Measurements from ENCODE around the gene HYCC1. TPM values are rescaled to one million over a fixed set of nuclear protein-coding genes. Genes with fewer than 3 reads are reported as not detected.
"Not testable (repeated sequence)": the region's sequence is repeated elsewhere in the genome, so short reads cannot be mapped to it uniquely, and the experiment has no call there.

The HYCC1 gene
- total RNA-seq, 1 experiment from 2014 or later, result 46.2 TPM

DNA sequence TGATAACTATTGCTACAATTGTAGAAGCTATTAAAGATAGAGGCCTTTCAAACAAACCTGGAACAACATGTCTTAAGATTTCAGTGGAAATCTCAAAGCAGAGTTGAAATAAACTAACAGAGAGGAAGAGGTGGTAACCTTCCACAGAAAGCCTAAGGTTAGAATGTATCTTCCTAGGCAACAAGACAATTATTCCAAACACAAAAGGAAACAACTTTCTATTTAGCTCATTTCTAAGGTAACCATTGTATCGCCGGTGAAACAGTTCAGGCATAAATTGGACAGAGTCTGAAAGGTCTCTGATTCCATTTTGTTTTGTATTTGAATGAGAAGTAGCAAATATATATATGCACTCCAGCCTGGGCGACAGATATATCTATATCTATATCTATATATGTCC is 30.7 kb upstream of the HYCC1 start:
- H3K9me3 ChIP-seq, result no peaks in the 10 kb centered on the region
- ChIA-PET CTCF (no interaction called here), POLR2A (no interaction called here)
- DNase-seq, result no peak
- intact Hi-C loops (cut with micrococcal nuclease; ENCODE audit: unreplicated experiment), result no loop called here
- H3K27me3 ChIP-seq (replicated peaks; ENCODE audit: control insufficient read depth, insufficient read depth, low read length), result no peaks in the 10 kb centered on the region
- H3K4me1 Mint-ChIP-seq (ENCODE audit: low read depth, unreplicated experiment), result no peaks in the 10 kb centered on the region
- H3K27ac Mint-ChIP-seq (ENCODE audit: unreplicated experiment), result no peak overlapping the region
- peaks cover 15% of the 10 kb centered on the region for H3K9me3 Mint-ChIP-seq (ENCODE audit: unreplicated experiment)
- H3K36me3 Mint-ChIP-seq (ENCODE audit: insufficient read depth, unreplicated experiment), result no peaks in the 10 kb centered on the region
- no peak overlapping the region for H3K4me3 Mint-ChIP-seq (ENCODE audit: unreplicated experiment)
- H3K27me3 Mint-ChIP-seq (ENCODE audit: insufficient read depth, unreplicated experiment), result no peaks in the 10 kb centered on the region
- BruUV-seq (replicated peaks), result no TSS peak
- no peaks in the 10 kb centered on the region for H3K36me3 ChIP-seq (ENCODE audit: control insufficient read depth, insufficient read depth, low read length)
- H3K4me1 ChIP-seq, result peaks cover 2% of the 10 kb centered on the region
- TF ChIP-seq, protein P1, sequence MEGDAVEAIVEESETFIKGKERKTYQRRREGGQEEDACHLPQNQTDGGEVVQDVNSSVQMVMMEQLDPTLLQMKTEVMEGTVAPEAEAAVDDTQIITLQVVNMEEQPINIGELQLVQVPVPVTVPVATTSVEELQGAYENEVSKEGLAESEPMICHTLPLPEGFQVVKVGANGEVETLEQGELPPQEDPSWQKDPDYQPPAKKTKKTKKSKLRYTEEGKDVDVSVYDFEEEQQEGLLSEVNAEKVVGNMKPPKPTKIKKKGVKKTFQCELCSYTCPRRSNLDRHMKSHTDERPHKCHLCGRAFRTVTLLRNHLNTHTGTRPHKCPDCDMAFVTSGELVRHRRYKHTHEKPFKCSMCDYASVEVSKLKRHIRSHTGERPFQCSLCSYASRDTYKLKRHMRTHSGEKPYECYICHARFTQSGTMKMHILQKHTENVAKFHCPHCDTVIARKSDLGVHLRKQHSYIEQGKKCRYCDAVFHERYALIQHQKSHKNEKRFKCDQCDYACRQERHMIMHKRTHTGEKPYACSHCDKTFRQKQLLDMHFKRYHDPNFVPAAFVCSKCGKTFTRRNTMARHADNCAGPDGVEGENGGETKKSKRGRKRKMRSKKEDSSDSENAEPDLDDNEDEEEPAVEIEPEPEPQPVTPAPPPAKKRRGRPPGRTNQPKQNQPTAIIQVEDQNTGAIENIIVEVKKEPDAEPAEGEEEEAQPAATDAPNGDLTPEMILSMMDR (IDR thresholded peaks at IDR 0.05; ENCODE audit: insufficient read depth in 1 of 2, low read depth in 1 of 2, low read length in 1 of 2, severe bottlenecking in 1 of 2, unreplicated experiment in 1 of 2), result no peak
- H3K4me3 ChIP-seq (ENCODE audit: low read depth, low read length), result no peak overlapping the region

DNA sequence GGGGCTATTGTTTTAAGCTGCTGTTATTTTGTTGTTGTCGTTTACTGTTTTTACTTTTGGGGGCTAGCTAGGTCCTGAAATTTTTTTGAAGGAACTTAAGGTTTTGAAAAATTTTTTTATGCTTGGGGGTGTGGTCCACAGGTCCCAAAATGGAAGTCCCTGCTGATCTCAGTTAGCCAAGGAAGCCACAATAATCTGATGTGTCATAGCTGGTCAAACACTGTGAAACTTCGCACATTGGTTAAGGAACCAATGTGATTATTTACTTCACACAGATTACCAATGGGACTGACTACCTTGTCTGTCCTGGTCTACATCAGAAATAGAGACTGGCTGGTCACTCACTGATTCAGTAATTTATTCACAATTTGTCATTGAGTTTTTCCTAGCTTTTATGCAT is 29.5 kb upstream of the HYCC1 start:
- no peaks in the 10 kb centered on the region for H3K36me3 Mint-ChIP-seq (ENCODE audit: insufficient read depth, unreplicated experiment)
- POLR2A ChIA-PET, result no interaction called here
- DNase-seq, result no peak
- no peak overlapping the region for H3K27ac Mint-ChIP-seq (ENCODE audit: unreplicated experiment)
- intact Hi-C loops (cut with micrococcal nuclease; ENCODE audit: unreplicated experiment), result no loop called here
- Histone ChIP-seq H3K4me3 (ENCODE audit: low read depth, low read length) (no peak overlapping the region), H3K4me1 (peaks cover 4% of the 10 kb centered on the region), H3K27me3 (replicated peaks; ENCODE audit: control insufficient read depth, insufficient read depth, low read length) (no peaks in the 10 kb centered on the region), H3K36me3 (ENCODE audit: control insufficient read depth, insufficient read depth, low read length) (no peaks in the 10 kb centered on the region), H3K9me3 (no peaks in the 10 kb centered on the region)
- H3K4me3 Mint-ChIP-seq (ENCODE audit: unreplicated experiment), result no peak overlapping the region
- TF ChIP-seq, protein P1 (IDR thresholded peaks at IDR 0.05; ENCODE audit: insufficient read depth in 1 of 2, low read depth in 1 of 2, low read length in 1 of 2, severe bottlenecking in 1 of 2, unreplicated experiment in 1 of 2), result no peak
- H3K9me3 Mint-ChIP-seq (ENCODE audit: unreplicated experiment), result peaks cover 13% of the 10 kb centered on the region
- CTCF ChIA-PET, result no interaction called here
- no peaks in the 10 kb centered on the region for H3K4me1 Mint-ChIP-seq (ENCODE audit: low read depth, unreplicated experiment)
- no TSS peak for BruUV-seq (replicated peaks)
- H3K27me3 Mint-ChIP-seq (ENCODE audit: insufficient read depth, unreplicated experiment), result no peaks in the 10 kb centered on the region

DNA sequence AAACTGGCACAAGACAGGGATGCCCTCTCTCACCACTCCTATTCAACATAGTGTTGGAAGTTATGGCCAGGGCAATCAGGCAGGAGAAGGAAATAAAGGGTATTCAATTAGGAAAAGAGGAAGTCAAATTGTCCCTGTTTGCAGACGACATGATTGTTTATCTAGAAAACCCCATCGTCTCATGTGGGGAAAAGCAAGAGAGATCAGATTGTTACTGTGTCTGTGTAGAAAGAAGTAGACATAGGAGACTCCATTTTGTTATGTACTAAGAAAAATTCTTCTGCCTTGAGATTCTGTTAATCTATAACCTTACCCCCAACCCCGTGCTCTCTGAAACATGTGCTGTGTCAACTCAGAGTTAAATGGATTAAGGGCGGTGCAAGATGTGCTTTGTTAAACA is 25.7 kb upstream of the HYCC1 start:
- DNase-seq; BruUV-seq (replicated peaks); POLR2A ChIA-PET; H3K4me1 Mint-ChIP-seq (ENCODE audit: low read depth, unreplicated experiment); H3K9me3 ChIP-seq; H3K27me3 Mint-ChIP-seq (ENCODE audit: insufficient read depth, unreplicated experiment); H3K4me3 ChIP-seq (ENCODE audit: low read depth, low read length); H3K9me3 Mint-ChIP-seq (ENCODE audit: unreplicated experiment); intact Hi-C loops (cut with micrococcal nuclease; ENCODE audit: unreplicated experiment); H3K36me3 ChIP-seq (ENCODE audit: control insufficient read depth, insufficient read depth, low read length); H3K27ac Mint-ChIP-seq (ENCODE audit: unreplicated experiment); H3K27me3 ChIP-seq (replicated peaks; ENCODE audit: control insufficient read depth, insufficient read depth, low read length); H3K4me3 Mint-ChIP-seq (ENCODE audit: unreplicated experiment); CTCF ChIA-PET; H3K4me1 ChIP-seq; H3K36me3 Mint-ChIP-seq (ENCODE audit: insufficient read depth, unreplicated experiment): not testable (repeated sequence)

DNA sequence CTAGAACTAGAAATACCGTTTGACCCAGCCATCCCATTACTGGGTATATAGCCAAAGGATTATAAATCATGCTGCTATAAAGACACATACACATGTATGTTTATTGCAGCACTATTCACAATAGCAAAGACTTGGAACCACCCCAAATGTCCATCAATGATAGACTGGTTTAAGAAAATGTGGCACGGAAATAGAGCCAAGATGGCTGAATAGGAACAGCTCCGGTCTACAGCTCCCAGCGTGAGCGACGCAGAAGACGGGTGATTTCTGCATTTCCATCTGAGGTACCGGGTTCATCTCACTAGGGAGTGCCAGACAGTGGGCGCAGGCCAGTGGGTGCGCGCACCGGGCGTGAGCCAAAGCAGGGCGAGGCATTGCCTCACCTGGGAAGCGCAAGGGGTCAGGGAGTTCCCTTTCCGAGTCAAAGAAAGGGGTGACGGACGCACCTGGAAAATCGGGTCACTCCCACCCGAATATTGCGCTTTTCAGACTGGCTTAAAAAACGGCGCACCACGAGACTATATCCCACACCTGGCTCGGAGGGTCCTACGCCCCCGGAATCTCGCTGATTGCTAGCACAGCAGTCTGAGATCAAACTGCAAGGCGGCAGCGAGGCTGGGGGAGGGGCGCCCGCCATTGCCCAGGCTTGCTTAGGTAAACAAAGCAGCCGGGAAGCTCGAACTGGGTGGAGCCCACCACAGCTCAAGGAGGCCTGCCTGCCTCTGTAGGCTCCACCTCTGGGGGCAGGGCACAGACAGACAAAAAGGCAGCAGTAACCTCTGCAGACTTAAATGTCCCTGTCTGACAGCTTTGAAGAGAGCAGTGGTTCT is 21.8 kb upstream of the HYCC1 start:
- DNase-seq; H3K36me3 ChIP-seq (ENCODE audit: control insufficient read depth, insufficient read depth, low read length); H3K9me3 Mint-ChIP-seq (ENCODE audit: unreplicated experiment); CTCF ChIA-PET; H3K27ac Mint-ChIP-seq (ENCODE audit: unreplicated experiment); H3K27me3 Mint-ChIP-seq (ENCODE audit: insufficient read depth, unreplicated experiment); H3K9me3 ChIP-seq; H3K27me3 ChIP-seq (replicated peaks; ENCODE audit: control insufficient read depth, insufficient read depth, low read length); H3K4me1 Mint-ChIP-seq (ENCODE audit: low read depth, unreplicated experiment); POLR2A ChIA-PET; H3K4me1 ChIP-seq; H3K36me3 Mint-ChIP-seq (ENCODE audit: insufficient read depth, unreplicated experiment); H3K4me3 ChIP-seq (ENCODE audit: low read depth, low read length); intact Hi-C loops (cut with micrococcal nuclease; ENCODE audit: unreplicated experiment); BruUV-seq (replicated peaks): not testable (repeated sequence)
- H3K4me3 Mint-ChIP-seq (ENCODE audit: unreplicated experiment), result peak overlapping the region; percentile 45

Measured in Caco-2 (cell line).